HG03342 (cell line): Measurements from ENCODE around the gene CCDC117.
"Not testable (repeated sequence)": the region's sequence is repeated elsewhere in the genome, so short reads cannot be mapped to it uniquely, and the experiment has no call there.

ENCODE experiments used
- ATAC-seq: cut with Tn5 transposase; IDR thresholded peaks from one replicate; pipeline ENCODE4 v1.9.1; 2021; ENCODE audit warnings: mild to moderate bottlenecking, moderate library complexity; ENCODE audit not compliant: unreplicated experiment

CCDC117 gene

DNA sequence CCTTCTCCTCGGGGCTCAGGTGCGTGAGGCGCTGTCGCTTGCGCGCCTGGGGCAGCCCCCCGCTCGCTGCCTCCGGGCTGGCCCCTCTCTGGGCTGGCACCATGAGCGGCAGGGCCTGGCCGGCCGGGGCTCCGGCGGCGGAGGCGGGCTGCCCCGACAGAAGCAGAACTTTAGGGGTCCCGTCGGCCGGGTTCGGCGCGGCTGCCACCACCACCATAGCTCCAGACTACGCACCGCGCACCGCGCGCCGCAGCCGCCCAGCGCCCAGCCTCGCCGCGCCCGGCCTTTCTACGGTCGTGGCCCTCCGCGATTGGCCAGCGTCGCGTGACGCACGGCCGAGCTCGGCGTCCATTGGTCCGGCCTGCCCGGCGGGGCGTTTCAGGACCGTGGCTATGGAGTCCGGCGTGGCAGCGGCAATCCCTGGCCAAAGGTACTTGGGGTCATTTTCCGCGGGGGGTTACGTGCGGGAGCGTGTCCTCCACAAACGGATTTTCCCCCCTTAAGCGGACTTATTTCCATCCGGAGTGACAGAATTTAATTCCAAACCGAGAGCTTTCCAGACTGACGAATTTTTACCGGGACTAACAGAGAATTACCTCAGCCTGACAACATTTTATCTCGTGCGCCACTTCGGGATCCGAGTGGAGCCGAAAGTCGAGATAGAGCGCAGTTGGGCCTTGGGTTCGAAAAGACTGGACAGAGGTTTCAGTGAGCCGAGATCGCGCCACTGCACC, 28.0 kb downstream of the CCDC117 start, which contains the start of gene XBP1:
XBP1 (minus strand) TSS at position 262 of the 734 bp plus-strand sequence.
- peak; percentile 82 for ATAC-seq

DNA sequence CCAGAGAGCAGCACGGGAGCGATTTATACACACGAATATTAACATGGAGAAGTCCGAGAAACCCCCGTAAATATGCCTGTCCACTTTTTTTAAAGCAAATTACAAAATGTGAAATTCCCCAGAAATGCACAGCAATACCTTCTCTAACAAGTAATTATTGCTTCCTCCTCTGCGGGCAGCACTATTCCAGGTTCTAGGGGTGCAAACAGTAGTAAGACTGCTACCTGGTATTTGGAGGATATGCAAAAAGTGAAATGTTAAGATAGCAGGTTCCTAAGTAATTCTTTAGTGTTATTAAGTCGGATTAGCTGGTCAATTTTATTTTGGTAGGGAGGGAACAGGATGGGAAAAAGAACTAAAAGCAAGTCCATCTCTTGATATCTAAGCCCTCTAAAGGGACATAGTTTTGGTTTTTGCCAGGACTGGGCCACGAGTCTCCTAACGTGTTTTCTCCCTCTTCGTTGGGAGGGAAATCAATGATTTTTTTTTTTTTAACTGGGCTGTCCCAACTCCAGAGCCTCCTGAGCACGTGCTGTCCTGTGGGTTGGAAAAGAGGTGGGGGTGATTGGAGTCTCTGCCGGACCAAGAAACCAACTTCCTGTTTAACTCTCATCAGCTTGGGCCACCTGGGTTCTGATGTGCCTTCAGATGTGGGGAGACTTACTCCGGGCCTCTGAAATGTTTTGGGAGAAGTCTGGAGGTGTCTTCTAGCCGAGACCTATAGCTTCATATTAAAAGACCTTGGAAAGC, 29.5 kb downstream of the CCDC117 start:
- no peak for ATAC-seq

DNA sequence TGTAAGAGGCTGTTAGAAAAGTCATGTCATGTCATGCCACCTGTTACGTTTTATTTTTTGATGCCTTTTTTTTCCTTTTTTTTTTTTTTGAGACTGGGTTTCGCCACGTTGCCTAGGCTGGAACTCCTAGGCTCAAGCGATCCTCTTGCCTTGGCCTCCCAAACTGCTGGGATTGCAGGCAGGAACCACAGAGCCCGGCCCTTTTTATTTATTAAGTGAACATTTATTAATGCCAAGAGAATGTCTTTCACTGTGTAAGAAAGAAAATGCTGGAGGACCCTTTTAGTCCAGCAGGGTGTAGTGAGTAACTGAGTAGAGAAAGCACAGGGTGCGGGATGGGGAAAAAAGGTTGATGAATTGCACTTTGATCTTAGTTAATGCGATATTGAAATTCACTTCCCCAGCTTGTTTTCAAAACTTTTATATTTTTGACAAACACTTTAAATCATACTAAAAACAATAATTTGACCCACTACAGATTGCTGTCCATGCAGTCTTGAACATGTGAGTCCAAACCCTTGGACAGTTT, 30.2 kb downstream of the CCDC117 start:
- ATAC-seq, result no peak

- not testable (repeated sequence) for ATAC-seq
Observed at GRCh38 chr22:28805426-28805825, 32.9 kb downstream of the CCDC117 start.

DNA sequence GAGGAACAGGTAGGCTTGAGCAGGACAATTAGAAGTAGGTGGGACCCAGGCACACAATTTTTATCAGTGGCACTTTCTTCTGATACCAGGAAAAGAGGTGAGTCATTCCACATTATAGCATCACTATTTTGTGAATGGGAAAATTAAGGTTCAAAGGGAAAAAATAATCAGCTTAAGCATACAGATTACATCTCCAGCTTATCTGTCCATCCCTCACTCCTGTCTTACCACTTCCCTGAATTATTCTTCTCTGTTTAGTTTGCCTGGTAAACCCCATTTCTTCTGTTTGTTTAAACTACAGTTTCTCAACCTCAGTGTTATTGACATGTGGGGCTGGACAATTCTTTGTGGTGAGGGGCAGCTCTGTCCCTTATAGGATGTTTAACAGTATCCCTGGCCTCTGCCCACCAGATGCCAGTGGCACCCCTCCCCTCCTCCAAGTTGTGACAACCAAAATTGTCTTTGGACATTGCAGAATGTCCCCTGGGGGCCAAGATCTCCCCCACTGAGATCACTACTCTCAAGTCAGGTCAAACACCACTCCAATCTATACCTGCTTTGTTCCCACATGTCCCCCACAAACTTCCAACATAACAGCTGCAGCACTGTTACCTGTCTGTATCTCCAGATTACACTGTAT, 36.3 kb downstream of the CCDC117 start:
- no peak for ATAC-seq

- ATAC-seq, result no peak
Observed at GRCh38 chr22:28810821-28811491, 38.5 kb downstream of the CCDC117 start.

- no peak for ATAC-seq
Observed at GRCh38 chr22:28812516-28812915, 40.0 kb downstream of the CCDC117 start.

- ATAC-seq, result no peak
Observed at GRCh38 chr22:28813772-28814518, 41.5 kb downstream of the CCDC117 start.

DNA sequence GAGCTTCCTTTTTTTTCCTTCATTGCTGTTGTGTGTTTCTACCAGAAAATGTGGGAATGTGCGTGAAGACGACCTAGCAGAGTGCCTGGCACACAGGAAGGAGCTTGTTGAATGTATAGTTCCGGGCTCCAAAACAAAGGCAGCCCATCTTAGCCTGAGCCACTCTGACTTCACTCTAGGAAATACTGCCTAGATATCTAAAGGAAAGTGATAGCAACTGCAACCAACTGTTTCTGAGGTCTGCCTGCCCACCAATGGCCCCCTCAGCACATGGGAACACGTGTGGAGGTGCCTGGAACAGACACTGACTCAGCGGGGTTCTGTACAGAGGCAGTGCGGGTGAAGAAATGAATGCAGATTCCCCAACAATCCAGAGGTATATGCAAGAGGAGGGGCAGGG, 42.6 kb downstream of the CCDC117 start:
- no peak for ATAC-seq

GRCh38 chr22:28815729-28816128, 43.2 kb downstream of the CCDC117 start:
- ATAC-seq, result no peak

DNA sequence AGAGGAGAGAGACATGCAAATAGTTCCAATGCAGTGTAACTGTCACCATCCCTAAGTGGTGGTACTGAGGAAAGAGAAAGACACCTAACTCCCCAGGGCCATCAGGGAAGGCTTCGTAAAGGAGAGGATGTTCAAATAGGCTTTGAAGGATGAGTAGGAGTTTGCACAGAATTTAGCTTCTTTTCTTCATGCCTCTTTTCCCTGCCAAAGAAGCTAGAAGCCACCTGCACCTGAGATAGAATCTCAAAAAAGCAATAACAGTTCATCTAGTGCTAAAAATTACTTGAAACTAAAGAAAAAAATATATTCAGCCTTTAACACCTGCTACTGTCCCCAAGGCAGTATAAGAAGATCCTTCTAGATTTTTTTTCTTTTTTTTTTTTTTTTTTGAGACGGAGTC, 44.6 kb downstream of the CCDC117 start:
- ATAC-seq, result no peak

GRCh38 chr22:28817919-28818859, 45.7 kb downstream of the CCDC117 start:
- ATAC-seq, result no peak

DNA sequence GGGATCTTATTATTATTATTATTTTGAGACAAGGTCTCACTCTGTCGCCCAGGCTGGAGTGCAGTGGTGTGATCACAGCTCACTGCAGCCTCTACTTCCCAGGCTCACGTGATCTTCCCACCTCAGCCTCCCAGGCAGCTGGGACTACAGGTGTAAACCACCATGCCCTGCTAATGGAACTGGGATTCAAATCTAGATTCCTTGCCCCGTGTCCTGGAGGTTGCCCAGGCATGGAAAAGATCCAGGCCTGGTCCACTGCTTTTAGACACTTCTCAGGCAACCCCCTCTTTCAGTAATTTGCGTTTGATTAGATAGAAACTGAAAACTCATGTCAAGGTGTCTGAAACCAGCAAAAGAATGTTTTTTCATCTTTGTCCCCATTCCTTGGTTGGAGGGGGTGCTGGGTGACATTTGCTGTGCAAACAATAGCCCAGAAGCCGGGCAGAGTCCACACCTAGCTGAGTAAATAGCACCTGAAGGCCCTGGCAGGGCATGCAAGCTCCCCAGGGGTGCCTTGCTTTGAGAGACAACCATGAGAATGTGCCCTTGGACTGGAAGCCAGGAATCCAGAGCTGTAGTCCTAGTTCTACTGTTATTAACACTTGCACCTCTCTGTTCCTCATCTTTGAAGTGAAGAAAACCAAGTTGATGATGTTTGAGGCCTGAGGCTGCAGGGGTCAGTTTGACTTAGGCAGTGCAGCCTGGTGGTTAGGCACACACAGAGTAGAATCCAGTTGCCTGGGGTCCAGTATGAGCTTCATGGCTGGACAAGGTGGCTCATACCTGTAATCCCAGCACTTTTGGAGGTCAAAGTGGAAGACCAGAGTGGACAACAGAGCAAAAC, 47.0 kb downstream of the CCDC117 start:
- no peak for ATAC-seq

DNA sequence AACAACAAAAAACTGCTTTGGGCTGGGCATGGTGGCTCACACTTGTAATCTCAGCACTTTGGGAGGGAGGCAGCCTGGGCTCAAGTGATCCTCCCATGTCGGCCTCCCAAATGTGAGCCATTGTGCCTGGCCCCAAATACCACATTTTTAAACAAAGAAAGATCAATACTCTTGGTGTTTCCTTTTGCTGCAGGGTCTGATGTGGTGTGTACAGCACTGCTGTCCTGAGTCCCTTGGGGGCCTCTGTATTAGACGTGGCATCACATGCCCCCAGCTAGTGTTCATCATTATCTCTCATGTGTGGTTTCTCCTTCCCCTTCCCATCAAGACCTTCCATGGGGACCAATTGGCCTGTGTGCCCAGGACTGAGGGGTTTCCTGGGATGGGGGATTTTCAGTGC, 48.4 kb downstream of the CCDC117 start:
- ATAC-seq, result no peak

GRCh38 chr22:28821452-28821851, 49.0 kb downstream of the CCDC117 start:
- ATAC-seq, result no peak

DNA sequence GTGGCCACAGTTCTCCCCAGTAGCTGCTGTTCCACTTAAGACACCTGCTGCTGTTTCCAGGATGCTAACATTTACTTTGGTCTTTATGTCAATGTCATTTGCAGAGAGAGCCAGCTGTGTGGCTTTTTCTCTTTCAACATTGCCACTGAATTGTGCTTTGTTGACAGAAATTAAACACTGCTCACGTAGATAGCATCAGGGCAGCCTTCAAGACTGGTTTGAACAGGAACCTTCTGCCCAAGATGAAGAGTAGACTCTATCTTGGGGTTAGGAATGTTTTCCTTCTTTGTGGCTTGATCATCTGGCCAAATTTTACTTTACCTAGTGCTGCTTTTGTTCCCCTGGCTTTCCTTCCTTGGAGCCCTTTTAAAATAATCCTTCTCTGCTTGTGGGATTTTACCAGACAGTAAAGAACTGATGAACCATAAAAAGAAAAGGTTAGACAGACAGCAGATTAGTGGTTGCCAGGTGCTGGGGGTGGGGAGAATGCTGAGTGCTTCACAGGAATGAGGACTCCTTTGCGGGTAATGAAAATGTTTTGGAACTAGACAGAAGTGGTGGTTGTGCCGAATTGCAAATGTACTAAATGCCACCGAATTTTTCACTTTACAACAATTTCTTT, 50.5 kb downstream of the CCDC117 start:
- no peak for ATAC-seq

GRCh38 chr22:28824455-28824854, 52.0 kb downstream of the CCDC117 start:
- not testable (repeated sequence) for ATAC-seq

DNA sequence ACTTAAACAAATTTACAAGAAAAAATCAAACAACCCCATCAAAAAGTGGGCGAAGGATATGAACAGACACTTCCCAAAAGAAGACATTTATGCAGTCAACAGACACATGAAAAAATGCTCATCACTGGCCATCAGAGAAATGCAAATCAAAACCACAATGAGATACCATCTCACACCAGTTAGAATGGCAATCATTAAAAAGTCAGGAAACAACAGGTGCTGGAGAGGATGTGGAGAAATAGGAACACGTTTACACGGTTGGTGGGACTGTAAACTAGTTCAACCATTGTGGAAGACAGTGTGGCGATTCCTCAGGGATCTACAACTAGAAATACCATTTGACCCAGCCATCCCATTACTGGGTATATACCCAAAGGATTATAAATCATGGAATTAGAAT, 53.9 kb downstream of the CCDC117 start:
- ATAC-seq, result not testable (repeated sequence)
